Measurements from ENCODE around the gene FSTL4.

FSTL4 gene

GRCh38 chr5:133510634-133511262 lies 101.6 kb downstream of the FSTL4 start:
- DNase-seq = no peak

- no peak for DNase-seq
Observed at GRCh38 chr5:133509742-133510079, 102.6 kb downstream of the FSTL4 start.

- no peak for DNase-seq
Observed at GRCh38 chr5:133508845-133509741, 103.2 kb downstream of the FSTL4 start.

GRCh38 chr5:133508331-133508730 lies 104.0 kb downstream of the FSTL4 start:
- DNase-seq = no peak

GRCh38 chr5:133506181-133506580 lies 106.2 kb downstream of the FSTL4 start:
- DNase-seq = no peak

- DNase-seq = no peak
Observed at GRCh38 chr5:133503511-133503910, 108.8 kb downstream of the FSTL4 start.

GRCh38 chr5:133499895-133500294 lies 112.4 kb downstream of the FSTL4 start:
- peak; percentile 70 for DNase-seq

GRCh38 chr5:133497608-133498348 lies 114.6 kb downstream of the FSTL4 start:
- no peak for DNase-seq

GRCh38 chr5:133496631-133497030 lies 115.7 kb downstream of the FSTL4 start:
- DNase-seq = no peak

- no peak for DNase-seq
Observed at GRCh38 chr5:133494923-133495246, 117.5 kb downstream of the FSTL4 start.

- DNase-seq = no peak
Observed at GRCh38 chr5:133494232-133494922, 118.0 kb downstream of the FSTL4 start.

- no peak for DNase-seq
Observed at GRCh38 chr5:133489632-133490031, 122.7 kb downstream of the FSTL4 start.

GRCh38 chr5:133487093-133487492 lies 125.2 kb downstream of the FSTL4 start:
- no peak for DNase-seq

- no peak for DNase-seq
Observed at GRCh38 chr5:133485468-133485867, 126.9 kb downstream of the FSTL4 start.

GRCh38 chr5:133483406-133484090 lies 128.8 kb downstream of the FSTL4 start:
- no peak for DNase-seq

GRCh38 chr5:133482028-133482427 lies 130.3 kb downstream of the FSTL4 start:
- no peak for DNase-seq

- DNase-seq = no peak
Observed at GRCh38 chr5:133480866-133481265, 131.5 kb downstream of the FSTL4 start.

- DNase-seq = no peak
Observed at GRCh38 chr5:133480366-133480765, 132.0 kb downstream of the FSTL4 start.

- DNase-seq = no peak
Observed at GRCh38 chr5:133478199-133478985, 133.9 kb downstream of the FSTL4 start.

- DNase-seq = no peak
Observed at GRCh38 chr5:133475986-133476385, 136.4 kb downstream of the FSTL4 start.

GRCh38 chr5:133474851-133475590 lies 137.3 kb downstream of the FSTL4 start:
- DNase-seq = no peak

All from NCI-H187 treated with DMSO at 0.1 percent for 48 hours (cell line).